Neural progenitor cell (in vitro differentiated cells): Measurements from ENCODE around the gene OR51F1.

Experiments used
- CTCF ChIP-seq: fragments of 200-600 bp; sonication (generic); IDR thresholded peaks from 2 replicates; pipeline ENCODE4 v1.5.1; 2017; ENCODE audit warnings: antibody characterized with exemption, mild to moderate bottlenecking
- EZH2 ChIP-seq: fragments of 200-600 bp; sonication (generic); IDR thresholded peaks from 2 replicates; pipeline ENCODE4 v1.6.1; 2017; ENCODE audit warnings: antibody characterized with exemption, mild to moderate bottlenecking, moderate library complexity
- EZH2phosphoT487 ChIP-seq: fragments of 200-600 bp; sonication (generic); IDR thresholded peaks from 2 replicates; pipeline ENCODE4 v1.6.1; 2017; ENCODE audit warnings: antibody characterized with exemption

GRCh38 chr11:4808476-4808875, 38.7 kb upstream of the OR51F1 start:
- TF ChIP-seq EZH2 (no peak), CTCF (no peak), EZH2phosphoT487 (no peak)
